Stimulated activated CD4-positive, alpha-beta T cell treated with anti-CD3 and anti-CD28 coated beads, Interleukin-4, amount 100 ng/mL, for 24 hours (primary cell): Measurements from ENCODE around the gene ZNF496.

Experiments
- DNase-seq: peaks from one replicate; pipeline ENCODE4 v3.0.0-alpha.2; 2020

ZNF496 gene

DNA sequence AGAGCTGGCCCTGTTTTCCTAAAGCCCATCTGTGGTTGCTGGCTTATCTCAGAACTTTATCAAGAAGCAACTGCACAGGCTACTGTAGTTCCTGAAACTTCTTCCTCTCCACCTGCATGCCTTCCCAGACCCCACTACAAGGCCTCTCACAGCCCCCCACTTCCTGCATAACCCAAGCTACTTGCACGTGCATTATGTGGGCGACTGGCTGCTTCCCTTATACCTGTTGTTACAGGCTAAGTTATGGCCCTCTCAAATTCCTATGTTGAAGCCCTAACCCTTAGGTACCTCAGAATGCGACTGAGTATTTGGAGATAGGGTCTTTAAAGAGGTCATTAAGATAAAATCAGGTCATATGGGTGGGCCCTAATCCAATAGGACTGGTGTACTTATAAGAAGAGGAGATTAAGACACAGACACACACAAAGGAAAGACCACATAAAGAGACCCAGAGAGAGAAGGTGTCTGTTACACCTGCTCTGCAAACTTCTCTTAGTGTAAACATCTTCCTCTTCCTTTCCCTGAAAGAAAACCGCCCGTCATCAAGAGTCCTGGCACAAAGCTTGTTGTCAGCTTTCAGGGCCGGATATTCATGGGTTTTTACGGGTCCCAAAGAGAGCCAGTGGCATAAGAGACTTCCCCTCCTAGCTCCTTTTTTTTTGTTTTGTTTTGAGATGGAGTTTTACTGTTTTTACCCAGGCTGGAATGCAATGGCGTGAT is 5.1 kb downstream of the ZNF496 start:
- DNase-seq, result no peak

DNA sequence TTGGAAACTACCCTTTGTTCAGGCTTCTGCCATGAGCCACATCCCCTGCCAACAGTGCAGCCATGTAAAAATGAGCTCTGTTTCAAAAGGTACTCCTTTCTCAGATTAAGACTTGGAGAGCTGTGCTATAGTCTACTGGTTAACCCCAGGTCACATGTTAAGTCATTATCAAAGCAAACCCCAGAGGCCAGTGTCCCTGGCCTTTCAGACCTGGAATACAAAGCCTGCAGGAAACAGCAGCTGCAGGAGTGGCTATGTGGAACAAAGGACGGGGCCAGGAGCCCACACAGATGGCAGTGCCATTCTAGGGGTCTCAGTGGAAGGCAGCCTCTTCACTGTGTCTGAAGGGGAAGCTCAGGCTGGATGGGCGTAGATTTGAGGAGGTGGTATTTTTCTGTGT is 6.7 kb downstream of the ZNF496 start:
- no peak for DNase-seq

DNA sequence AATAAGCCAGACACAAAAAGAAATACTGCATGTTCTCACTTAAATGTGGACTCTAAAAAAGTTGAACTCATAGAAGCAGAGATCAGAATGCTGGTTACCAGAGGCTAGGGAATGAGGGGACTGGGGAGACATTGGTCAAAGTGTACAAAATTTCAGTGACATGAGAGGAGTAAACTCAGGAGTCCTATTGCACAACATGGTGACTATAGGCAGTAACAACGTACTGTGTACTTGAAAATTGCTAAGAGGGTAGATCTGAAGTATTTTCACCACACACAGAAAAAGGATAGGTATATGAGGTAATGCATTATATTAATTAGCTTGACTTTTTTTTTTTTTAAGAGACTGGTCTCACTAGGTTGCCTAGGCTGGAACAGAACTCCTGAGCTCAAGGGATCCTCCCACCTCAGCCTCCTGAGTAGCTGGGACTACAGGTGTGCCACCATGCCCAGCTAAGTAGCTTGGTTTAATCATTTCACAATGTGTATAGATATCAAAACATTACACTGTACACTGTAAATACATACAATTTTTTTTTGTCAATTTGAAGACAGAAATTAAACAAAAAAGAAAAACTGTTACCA is 7.4 kb downstream of the ZNF496 start:
- DNase-seq, result no peak

DNA sequence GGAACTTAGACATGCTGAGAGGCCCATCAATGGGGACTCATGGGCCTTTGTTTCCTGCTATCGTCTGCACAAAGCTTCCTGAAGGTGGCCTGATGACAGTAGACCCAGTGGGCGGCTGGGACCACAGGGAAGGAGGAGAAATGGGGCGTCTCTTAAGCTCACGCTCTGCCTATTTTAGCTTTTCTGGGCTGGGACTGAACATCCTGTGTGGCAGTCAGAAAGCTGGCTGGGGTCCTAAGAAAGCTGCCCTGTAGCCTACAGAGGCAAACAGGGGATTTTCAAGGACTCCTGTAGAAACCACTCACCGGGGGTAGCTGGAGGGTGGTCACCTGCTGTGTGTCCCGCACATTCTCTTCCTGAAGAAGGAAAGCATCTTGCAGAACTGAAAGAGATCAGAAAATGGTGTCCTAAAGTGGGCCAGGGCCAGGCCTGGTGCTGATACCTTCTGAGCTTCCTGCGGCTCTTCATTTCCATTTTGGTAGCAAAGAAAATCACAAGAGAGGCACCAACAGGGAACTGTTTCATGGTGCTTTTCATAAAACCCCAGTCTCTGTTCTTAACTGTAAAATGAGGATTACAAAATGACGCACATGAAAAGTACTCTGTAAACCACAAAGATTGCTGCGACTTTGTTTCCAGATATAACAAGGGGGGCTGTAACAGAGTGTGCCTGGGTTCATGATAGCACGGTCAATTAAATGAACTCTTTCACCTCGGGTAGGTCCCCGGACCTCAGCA is 8.6 kb downstream of the ZNF496 start:
- no peak for DNase-seq

DNA sequence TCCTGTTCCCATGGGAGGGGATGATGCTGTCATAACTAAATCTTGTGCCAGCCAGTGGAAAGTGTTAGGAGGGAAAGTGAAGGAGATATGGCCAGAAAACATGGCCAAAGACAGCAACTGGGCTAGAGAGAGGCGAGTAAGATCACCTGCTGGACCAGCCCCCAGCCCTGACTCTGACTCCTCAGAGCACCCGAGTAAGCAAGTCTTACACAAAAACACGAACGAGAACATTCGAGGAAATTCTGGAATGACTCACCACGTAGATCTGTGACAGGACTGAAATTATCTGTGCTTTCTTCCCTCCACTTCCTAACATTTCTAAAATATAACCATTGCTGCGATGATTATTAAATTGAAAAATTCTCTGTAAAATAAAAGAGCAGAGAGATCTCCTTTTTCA is 9.2 kb downstream of the ZNF496 start:
- no peak for DNase-seq

DNA sequence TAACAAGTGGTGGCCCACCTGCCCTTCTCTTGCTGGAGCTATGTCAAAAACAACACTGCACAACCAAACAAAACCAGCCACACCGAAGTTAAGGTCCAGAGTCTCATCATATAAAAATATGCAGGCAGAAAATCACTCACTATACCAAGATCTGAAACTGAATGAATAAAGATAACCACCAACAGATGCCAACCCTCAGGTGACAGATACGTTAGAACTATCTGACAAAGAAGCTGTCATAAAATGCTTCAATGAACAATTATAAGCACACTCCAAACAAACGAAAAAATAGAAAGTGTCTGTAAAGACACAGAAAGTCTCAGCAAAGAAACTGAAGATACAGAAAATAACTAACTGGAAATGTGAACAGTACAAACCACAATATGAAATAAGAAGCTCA is 14.0 kb downstream of the ZNF496 start:
- no peak for DNase-seq

DNA sequence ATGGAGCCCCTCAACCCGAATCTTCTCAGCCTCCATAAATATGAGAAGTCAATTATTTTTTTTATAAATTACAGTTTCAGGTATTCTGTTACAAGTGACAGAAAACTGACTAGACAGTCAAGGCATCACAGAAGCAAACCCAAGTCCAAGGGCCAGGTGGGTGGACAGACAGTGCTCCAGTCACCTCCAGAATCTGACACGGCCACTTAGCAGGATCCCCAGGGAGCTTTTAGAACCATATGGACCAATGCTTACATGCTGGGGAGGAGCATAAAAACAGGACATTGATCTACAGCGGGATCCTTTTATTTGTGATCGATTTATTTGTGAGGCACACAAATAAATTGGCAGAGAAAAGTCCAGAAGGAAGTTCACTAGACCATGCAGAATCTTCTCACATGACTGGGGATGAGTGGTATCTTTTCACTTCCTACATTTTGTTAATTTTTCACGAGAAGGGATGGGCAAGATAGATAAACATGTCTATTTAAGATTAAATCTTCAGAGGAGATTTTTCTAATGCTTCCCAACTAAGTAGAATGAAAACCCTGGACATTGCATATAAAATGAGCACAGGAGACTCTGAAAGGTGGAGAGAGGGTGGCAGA is 15.0 kb downstream of the ZNF496 start:
- DNase-seq, result no peak

DNA sequence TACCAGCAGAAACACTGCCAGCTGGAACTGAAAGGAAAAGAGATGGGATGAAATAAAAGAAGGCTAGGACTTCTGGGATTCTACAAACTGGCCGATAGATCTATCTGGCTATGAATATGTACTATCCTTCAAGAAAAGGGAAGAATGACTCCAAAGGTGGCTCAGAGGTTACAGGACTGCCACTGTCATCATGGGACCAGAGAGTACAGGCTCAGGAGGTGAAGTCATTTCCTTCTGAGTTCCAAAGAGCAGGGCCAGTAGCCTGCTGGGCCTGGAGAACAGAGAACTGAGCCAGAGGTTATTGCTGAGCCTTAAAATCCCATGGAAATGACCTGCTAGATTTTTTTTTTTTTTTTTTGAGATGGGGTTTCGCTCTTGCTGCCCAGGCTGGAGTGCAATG is 27.6 kb downstream of the ZNF496 start:
- DNase-seq, result no peak

DNA sequence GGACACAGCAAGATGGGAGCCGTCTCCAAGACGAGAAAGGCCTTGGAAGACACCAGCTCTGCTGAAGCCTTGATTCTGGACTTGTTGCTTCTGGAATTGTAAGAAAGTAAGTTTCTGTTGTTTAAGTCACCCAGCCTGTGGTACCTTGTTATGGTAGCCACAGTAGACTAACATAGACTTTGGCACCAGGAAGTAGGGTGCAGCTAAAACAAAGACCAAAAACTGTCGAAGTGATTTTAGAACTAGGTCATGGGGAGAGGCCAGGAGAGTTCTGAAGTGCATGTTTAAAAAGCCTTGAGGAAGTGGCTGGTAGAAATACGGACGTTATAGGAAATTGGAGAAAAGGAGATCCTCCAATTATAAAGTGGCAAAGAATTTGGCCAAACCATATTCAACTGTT is 28.5 kb downstream of the ZNF496 start:
- no peak for DNase-seq

DNA sequence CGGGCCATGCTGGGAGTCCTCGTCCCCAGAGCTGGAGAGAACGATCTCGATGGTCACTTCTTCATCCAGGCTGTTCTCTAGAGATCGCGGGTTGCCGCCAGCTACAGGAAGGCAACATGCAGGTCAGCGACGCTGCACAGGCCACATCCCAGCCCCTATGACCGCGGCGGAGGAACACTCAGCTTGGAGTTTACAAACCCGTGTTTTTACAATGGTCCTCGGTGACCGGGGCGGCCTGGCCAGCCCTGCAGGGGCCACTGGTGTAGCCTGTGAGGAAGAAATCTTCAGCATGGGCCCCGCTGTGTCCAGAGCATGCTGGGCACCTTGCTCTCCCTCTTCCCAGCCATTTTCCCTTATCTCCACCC is 30.5 kb downstream of the ZNF496 start:
- DNase-seq, result no peak

DNA sequence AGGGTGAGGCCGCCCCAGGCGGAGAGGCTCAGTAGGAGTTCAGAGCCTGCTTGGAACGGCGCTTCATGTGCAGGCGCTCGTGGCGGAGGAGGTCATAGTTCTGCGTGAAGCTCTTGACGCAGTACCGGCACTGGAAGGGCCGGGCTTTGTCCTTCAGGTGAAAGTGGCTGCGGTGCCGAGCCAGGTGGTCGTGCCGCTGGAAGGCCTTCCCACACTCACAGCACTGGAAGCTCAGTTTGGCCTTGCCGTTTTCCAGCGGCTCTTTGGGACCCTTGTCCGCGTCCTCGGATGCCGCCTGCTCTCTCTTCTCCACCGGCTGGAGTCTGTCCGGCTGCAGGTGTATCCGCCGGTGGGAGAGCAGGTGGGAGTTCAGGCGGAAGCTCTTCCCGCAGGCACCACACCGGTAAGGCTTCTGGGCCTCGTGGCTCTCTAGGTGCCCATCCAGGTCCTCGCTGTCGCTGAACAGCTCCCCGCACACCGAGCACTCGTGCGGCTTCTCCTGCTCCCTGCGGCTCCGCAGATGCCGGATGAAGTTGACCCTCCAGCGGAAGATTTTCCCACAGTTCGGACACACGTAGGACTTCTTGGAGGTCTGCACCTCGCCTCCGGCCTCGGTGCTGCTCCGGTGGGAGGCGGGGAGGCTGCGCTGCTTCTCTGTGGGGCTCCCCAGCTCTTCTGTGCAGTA is 31.0 kb downstream of the ZNF496 start:
- DNase-seq, result no peak

DNA sequence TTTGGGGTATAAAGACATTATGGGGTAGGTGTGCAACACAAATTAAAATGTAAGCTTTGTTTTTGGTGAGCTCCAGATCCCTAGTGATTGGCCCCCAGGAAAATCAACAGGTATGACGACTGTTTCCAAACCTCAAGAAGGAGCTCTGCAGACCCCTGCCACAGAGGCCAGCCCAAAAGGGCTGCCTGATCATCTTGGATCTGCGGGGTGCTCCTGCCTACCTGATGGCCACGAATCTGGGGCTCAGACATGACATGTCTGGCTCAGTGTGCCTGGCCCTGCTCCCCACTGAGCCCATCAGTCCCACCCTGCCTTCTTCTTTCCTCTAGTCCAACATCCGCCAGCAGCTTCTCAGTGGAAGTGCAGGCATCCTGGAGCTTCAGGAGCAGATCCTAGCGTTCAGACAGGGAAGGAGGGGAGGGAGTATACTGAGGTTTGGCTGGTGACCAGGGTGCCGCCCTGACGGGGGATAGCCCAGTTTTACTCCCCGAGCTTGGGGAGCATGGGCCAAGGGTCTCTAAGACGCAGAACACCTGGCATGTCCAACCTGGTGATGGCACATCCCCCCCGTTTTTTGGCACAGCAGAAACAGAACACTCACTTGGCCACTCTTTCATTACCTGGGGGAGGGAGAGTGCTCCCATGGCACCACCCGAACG is 31.8 kb downstream of the ZNF496 start:
- no peak for DNase-seq

DNA sequence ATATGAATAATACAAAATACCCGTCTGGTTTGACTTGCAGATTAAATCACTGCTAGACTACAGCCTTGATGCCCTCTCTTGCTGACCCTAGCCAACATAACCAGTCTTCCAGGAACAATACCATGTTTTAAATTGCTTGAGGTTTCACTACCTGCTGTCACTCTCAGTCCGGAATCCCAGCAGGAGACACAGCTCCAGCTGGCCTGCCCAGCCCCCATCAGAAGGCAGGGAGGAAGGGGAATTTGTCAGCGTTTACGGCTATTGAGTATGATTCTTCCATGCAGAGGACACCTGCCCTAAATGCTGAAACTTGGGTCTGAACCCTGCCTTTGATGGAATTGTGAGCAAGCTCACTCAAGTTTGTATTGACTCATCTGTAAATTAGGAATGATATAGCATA is 33.0 kb downstream of the ZNF496 start:
- no peak for DNase-seq

DNA sequence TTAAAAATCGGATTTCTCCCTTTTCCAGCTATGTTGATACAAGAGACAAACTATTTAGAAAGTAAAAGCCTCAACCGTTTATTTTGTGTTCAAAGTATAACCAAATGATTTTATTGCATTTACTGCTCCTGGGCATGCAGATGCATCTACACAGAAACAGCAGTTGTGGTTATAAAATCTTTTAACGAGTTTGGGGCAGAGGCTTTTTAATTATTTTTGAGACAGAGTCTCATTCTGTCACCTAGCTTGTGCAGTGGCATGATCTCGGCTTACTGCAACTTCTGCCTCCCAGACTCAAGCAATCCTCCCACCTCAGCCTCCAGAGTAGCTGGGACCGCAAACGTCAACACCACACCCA is 33.6 kb downstream of the ZNF496 start:
- DNase-seq, result no peak

DNA sequence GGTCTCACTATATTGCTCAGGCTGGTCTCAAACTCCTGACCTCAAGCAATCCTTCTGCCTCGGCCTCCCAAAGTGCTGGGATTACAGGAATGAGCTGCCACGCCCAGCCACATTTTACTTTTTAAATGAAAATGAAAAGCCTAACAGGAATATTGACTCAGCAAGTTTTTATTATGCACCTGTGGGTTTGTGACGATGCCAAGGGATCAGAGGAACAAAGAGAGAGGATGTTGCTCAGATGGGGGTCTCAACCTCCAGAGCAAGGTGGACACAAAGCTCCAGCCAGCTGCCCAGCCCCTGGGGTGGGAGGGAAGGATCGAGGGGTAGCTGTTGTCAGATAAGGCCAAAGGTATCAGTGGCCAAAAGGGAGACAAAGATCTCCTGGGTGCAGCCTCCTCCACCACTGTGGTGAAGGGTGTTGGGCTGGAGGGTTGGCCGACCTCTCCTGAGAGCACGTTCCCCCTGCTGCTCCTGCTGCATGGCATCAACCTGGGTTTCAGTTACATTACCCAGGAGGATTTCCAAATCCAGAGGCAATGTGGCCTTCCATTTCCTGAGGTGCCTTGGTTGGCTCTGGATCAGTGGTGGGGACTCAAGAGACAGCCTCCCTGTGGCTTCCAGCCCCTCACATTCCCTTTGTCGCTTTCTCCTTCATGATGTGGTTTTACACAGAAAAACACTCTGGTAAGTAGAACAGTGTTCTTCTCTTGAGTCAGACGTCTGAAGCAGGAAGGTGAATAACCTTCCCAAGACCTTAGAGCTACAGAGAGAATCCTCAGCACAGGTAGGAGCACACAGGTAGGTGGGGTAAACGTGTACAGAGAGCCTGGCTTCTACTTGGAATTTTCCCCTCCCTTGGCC is 34.2 kb downstream of the ZNF496 start:
- DNase-seq, result no peak

DNA sequence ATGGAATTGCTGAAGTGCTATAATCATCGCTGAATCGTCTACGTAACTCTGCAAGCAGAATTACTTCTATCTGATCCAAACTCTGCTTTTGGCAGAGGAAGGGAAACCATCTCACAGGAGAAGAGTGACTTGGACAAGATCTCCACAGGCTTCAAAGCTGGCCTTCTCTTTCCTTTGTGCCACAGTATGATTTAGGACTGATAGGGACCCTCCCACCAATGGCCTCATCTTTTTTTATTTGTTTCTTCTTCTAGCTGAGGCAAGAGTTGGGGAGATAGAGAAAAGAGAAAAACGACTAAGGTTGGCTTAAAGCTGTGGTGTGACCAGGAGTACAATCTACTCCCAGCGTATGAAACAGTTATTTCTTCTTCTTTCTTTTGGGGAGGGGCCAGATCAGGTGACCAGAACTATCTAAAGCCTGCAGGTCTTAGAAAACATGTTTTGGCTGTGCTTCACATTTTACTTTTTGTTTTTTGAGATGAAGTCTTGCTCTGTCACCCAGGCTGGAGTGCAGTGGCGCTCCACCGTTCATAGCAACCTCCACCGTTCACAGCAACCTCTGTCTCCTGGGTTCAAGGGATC is 35.0 kb downstream of the ZNF496 start:
- DNase-seq, result no peak

DNA sequence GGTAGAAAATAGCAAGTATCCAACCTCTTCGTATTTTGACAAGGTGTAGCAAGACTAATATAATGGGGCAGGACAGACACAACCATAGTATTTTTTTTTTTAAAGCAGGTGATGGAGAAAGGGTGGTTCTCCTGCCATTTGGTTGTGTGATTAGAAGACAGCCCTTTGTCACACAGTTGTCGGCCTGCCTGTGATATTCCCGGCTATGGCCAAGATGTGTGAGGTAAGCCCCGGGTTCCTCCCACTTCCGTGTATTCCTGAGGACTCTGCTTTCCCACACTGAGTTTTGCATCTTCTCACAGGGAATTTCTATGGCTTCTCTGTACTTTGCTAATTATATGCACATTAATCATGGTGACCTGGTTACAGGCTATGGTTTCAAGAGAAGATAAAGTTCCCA is 35.9 kb downstream of the ZNF496 start:
- DNase-seq, result no peak

DNA sequence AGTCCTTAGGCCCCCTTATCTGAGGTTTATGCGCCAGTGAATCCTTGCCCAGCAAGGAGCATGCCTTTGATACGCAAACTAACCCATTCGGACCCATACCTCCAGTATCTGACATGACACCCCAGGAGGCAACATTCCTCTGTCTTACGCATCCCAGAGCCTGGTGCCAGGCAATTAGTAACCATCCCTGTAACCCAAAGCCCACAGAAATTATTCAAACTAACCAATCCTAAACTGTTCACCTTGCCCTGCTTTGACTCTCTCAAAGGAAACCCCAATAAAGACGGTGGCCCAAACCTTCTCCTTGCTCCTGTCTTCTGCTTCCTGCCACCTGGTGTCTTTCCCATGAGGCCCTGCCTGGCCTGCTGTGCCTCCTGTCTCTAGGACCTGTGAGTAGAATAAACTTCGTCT is 36.4 kb downstream of the ZNF496 start:
- DNase-seq, result no peak

DNA sequence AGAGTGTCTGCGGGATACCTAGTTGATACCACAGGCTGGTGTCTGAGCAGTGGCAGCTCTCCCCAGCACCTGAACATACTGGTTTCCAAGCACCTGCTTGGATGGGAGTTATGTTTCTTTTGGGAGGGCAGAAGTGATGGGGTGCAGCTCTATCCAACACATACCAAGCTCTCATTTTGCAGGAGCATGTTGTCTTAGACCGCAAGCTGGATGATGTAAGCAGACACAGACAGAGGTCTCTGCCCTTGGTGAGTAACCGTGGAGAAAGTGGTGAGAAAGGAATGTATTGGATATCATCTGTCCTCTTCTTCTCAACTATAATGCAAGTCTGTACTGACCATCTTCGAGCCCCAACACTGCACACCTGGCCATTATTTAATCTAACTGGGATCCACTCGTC is 37.4 kb downstream of the ZNF496 start:
- DNase-seq, result no peak

DNA sequence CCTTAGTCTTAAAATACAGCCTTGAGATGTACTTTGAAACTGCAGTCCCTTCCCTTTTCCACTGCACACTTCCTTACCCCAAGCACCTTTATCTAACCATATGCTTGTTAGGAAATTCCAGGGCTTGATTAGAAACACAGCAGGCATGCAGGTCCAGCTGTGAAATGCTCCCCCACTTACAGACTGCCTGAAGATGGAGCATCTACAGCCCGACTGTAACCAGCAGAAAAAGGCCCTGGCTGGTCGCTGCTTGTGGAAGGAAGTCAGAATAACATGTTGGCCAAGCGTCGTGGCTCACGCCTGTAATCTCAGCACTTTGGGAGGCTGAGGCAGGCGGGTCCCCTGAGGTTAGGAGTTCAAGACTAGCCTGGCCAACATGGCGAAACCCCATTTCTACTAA is 38.6 kb downstream of the ZNF496 start:
- no peak for DNase-seq

DNA sequence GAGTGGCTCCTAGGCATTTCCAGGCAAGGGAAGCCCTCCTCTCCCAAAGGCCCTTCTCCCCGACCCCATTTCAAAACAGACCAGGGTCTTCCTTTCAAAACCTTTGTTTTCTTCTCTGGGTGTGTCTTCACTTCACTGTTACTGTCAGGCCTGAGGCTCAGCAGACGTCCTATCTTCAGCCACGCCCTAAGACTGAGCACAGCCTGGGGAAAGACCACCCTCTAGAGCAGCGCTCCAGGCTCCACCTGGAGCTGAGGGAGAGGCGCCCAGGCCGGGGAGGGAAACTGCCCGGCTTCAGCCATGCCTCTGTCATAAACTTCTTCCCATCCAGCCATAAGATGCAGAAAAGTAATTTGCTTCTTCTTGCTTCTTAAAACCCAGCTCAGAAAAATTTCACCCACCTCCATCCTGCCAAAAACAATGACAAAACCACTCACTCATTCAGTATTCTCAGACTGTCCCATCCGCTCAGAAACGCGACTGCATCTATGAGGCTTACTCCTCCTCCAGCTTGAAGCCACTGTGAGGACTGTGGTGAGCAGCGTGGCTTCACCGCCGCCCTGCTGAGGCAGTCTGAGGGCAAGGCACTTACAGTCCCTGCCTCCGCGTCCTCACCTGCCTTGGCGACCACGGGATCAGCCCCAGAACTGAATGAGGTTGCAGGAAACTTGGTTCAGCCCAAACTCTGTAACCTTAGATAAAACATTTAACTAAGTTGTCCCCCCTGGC is 39.7 kb downstream of the ZNF496 start:
- DNase-seq, result no peak
